NCI-H187 (cell line): ENCODE data around the gene MPPED2.
A peak's percentile ranks its signal among the peaks of the same experiment; 100 is the strongest.

ENCODE experiments used
- DNase-seq, 2 experiments: peaks; one replicate each; lab custom pipeline; 2025; lab: John Stamatoyannopoulos, UW

Gene MPPED2

GRCh38 chr11:30454111-30454510 is 132.0 kb downstream of the MPPED2 start:
- peak in 1 of 2 experiments; percentile 11 for DNase-seq

- DNase-seq = no peak
Observed at GRCh38 chr11:30453705-30454104, 132.4 kb downstream of the MPPED2 start.

GRCh38 chr11:30452842-30453241 is 133.3 kb downstream of the MPPED2 start:
- DNase-seq = no peak

DNA sequence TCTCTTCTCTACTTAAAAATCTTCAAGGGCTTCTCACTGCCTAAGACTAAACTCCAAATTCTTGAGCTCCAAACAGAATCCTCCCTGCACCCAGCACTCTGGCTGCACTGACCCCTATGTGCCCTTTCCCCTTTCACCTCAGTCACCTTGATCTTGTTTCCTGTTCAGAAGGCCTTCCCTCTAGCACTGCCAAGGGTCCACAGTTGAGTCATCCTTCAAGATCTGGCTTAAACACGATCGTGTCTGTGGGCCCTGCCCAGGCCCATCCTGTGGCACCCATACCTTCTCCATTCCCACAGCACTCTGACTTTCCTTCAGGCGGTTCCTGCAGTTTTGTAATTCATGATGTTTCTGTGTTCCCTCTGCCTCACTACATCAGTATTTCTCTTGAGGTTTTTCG is 134.0 kb downstream of the MPPED2 start:
- DNase-seq = no peak

- DNase-seq = no peak
Observed at GRCh38 chr11:30451626-30452025, 134.5 kb downstream of the MPPED2 start.

DNA sequence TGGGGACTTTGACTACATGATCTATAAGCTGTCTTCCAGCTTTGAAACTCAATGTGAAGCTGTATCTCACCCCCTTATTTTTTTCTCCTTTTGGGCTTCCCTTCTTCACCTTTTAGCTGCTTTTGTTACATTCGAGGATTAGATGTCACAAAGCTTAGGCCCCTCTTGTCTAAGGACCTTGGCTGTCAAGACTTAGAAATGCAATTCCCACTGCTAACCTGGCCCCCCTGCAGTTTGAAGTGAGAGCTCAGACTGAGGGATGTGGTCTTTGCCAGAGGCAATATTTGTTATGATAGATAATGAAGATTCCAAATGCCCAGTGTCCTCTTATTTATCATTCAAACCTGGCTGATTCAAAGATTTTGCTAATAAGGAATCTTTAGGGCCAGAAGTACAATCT is 135.0 kb downstream of the MPPED2 start:
- no peak for DNase-seq

- DNase-seq = no peak
Observed at GRCh38 chr11:30447058-30447640, 139.0 kb downstream of the MPPED2 start.

DNA sequence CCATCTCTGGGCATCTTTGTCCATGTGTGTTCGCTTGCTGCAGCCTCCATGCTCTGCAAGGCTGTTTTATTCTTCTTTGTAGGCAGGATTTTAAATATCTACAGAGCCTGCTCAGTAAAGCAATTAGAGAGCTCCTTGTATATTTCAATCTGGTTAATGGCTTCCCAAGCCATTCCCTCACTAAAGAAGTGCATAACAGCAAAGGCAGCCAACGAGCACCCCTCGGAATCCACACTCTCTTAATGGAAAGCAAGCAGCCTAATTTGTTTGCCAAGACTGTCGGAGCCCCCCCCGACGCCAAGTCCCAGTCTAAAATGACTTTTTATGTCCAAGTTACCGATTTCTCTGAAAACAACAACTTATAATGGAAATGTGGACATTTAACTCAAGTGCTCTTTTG is 139.6 kb downstream of the MPPED2 start:
- peak; percentile 38 to 66 for DNase-seq

DNA sequence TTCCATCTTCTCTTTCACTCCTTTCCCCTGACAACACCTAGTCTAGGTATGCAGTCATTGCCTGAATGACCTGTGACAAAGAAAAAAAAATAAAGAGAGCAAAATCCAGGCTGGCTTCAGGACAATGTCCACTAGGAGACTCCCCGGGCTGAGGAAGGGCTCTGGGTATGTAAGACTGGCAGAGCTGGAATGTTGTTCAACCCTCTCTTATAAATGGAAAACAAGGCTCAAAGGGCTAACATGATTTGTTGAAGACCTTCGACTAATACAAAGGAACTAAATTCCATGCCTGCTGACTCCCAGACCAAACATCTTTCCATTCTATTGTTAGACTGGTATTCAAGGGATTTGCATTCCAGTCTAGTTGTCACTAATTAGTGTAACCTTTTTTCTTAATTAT is 141.1 kb downstream of the MPPED2 start:
- DNase-seq = no peak

DNA sequence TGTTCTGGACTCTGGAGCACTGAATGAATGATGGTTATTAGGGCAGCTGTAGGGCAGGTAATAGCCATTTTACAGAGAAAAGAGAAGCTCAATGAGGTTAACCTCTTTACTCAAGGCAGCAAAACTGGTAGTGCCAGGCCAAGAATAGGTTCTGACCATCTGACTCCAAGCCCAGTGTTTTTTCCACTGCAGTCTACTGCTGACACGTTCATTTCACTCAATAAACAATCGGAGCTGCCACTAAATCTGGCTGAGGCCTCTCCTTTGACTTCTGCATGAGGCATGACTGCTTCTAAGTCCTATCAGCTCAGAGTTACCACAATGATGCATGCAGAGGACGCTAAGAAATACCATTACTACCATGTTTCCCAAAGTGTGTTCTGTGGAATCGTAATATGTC is 145.6 kb downstream of the MPPED2 start:
- no peak for DNase-seq

GRCh38 chr11:30436801-30437200 is 149.4 kb downstream of the MPPED2 start:
- DNase-seq = no peak

- DNase-seq = no peak
Observed at GRCh38 chr11:30435488-30435887, 150.7 kb downstream of the MPPED2 start.

DNA sequence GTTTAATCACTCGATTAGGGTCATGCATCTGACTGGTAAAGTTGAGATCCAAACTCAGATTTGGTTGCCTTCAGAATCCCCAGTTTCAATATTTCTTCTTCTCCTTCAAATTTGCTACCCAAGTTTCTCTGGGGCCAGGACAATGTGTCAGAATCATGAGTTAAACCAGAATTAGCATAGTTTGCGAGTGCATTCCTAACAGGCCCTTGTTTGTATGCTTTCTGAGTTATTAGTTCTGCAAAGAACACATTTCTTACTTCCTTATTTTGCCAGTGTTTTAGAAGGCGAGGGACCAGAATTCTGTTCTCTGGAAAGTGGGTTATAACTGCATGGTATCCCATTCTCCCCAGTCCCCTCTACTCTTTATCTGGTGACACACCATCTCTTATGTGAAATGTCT is 151.3 kb downstream of the MPPED2 start:
- no peak for DNase-seq

DNA sequence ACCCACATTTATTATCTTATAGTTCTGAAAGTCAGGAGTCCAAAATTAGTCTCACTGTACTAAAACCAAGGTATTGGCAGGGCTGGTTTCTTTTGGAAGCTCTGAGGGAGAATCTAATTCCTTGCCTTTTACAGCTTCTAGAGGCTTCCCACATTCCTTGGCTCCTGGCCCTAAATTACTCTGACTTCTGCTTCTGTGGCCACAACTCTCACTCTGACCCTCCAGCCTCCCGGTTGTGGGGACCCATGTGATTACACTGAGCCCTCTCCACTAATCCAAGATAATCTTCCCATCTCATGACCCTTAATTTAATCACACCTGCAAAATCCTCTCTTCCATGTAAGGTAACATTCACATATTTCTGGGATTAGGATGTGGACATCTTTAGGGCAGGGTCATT is 152.3 kb downstream of the MPPED2 start:
- no peak for DNase-seq

- no peak for DNase-seq
Observed at GRCh38 chr11:30432716-30433115, 153.4 kb downstream of the MPPED2 start.

DNA sequence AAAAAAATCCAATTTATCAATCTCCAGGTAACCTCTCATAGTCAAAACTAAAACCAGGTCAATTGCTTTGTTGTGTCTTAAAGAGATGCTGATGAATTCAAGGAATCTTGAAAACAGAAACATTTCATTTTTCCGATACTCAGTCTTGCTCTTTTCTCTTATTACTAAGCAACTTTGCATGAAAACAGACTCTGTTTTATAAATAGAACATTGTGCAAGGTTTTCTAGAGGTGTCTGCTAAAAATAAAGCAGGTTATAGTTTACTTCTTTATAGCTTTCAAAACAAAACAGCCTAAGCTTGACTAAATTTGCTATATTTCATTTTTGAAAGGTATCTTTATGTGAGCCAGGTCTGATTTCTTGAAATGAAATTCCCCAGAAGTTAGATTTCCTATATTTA is 154.0 kb downstream of the MPPED2 start:
- no peak for DNase-seq

DNA sequence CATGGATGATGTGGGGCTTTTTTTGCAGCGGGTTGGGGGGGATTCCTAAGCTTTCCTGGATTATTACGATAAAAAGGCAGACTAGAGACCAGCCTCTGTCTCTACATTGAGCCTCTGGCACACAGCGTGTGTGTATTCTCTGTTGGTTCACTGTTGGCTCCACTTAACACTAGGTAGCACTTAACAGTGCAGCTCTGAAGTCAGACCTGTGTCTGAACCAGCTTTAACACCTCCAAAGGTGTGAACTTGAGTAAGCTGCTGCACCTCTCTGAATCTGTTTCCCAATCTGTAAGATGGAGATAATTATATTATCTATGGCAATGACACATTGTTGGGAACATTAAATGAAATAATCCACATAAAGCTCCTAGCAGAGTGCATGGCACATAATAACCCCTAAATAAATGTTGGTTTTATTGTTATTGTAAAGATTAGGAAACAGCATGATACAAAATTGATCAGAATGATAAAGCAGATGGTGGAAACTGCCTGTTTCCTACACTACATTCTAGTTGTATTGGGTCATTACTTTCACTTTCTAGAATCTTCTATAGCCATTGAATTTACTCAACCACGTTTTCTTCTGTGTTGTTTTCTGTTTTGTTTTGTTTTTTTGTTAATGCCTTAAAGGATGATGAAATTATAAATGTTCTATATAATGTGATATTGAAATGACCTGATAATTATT is 154.9 kb downstream of the MPPED2 start:
- no peak for DNase-seq

GRCh38 chr11:30429550-30429949 is 156.6 kb downstream of the MPPED2 start:
- no peak for DNase-seq

DNA sequence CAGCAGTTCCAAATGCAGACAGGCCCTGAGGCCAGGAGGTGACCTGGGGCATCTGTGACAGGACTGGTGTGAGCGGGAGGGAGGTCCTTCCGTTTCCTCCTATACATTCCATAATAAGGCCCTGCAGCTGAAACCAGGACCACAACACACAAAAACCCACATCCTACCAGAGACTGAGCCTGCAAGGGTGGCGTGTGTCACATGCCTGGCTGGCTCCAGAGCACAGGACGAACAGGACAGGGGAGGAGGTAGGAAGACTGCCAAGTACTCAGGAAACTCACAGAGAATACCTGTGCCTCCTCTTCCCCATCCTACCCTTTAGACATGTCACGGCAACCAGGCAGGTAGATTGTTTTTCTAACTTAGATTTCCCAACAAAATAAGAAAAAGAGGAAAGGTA is 159.4 kb downstream of the MPPED2 start:
- no peak for DNase-seq

GRCh38 chr11:30424844-30425243 is 161.3 kb downstream of the MPPED2 start:
- DNase-seq = no peak

DNA sequence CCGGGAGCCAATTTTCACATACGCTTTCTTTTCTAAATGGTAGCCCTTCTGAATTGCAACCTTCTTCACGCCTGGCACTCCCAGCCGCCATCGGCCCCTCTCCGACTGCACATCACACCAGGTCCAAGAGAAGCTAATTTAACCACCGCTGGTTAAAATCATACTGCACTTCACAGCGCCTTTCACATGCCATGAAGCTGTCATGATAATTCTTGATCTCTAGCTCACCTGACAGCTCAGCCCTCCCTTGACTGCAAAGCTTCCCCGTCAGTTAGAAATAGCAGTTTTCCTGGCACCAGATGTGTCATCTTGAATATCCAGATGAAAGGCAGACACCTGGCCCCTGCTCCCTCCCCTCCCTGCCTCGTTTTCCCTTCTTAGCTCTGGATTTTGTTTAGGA is 161.8 kb downstream of the MPPED2 start:
- no peak for DNase-seq

GRCh38 chr11:30423886-30424285 is 162.3 kb downstream of the MPPED2 start:
- DNase-seq = no peak

DNA sequence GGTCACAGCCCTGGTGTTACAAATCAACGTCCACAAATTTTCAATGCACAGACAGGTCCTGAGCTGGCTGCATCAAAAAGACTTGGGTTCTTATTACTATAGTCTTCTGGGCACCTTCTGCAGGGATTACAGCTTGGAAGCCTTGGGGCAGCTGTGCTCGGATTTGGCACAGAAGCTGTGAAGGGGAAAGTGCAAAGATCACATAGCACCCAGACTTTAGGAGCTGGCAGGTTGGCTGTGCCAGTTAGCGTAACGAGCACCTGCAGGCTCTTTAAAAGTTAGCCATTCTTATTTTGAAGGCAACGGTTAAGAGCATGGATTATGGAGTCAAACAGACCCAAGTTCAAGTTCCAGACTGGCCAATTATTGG is 162.9 kb downstream of the MPPED2 start:
- DNase-seq = no peak
